Measurements from ENCODE around the gene SLFN12L.

SLFN12L gene

GRCh38 chr17:35560703-35561102 lies 23.2 kb upstream of the SLFN12L start, which contains the start of gene SLFN14:
Gene SLFN14 (minus strand): TSS chr17:35560819. CDS start chr17:35558062, 2,757 bp downstream.
- Histone ChIP-seq H3K36me3 (ENCODE audit: insufficient read depth, low read length) (no peaks in the 10 kb centered on the region), H3K9ac (ENCODE audit: low read depth, low read length) (no peak within 1 kb of the TSS), H3K4me2 (ENCODE audit: low read length) (no peak within 1 kb of the TSS), H3K4me3 (ENCODE audit: low read length) (no peak within 1 kb of the TSS), H3K4me1 (ENCODE audit: control insufficient read depth, insufficient read depth, low read length) (no peaks in the 10 kb centered on the region), H3K9me3 (replicated peaks; ENCODE audit: low read length) (no peaks in the 10 kb centered on the region), H3K27me3 (ENCODE audit: control insufficient read depth, insufficient read depth, low read length) (peaks cover 43% of the 10 kb centered on the region)

DNA sequence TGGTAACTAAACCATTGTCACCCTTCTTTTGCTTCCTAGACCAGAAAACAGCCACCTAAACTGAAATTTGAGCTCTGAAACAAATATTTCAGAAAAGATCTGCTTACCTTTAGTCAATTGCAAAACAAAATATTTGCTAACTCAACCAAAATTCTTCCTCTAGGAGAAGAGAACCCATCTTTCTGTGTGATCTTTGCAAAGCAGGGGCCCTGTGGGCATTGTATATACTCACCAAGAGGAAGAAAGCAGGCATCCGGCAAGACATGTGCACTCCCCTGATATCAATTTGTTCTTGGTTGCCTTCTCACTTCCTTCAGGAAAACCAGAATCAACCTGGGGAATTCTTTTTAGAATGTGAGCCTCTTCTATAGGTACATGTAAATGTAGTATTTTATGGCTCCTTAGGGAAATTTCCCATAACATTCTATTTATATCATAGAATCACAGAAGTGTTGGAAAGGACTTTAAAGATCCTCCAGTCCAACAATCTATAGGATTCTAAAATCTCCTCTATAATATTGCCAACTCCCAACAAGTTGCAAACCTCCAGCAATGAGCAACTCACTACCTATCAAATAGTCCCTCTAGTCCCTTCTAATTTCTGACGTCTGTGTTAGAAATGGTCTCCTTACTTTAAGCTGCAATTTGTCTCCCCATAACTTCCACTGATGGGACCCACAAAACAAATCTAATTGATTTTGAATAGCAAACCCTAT lies 22.2 kb upstream of the SLFN12L start:
- H3K4me2 ChIP-seq (ENCODE audit: low read length), result no peak overlapping the region
- H3K27me3 ChIP-seq (ENCODE audit: control insufficient read depth, insufficient read depth, low read length), result peaks cover 39% of the 10 kb centered on the region
- no peak overlapping the region for H3K4me3 ChIP-seq (ENCODE audit: low read length)
- no peak overlapping the region for H3K9ac ChIP-seq (ENCODE audit: low read depth, low read length)
- H3K36me3 ChIP-seq (ENCODE audit: insufficient read depth, low read length), result no peaks in the 10 kb centered on the region
- H3K4me1 ChIP-seq (ENCODE audit: control insufficient read depth, insufficient read depth, low read length), result no peaks in the 10 kb centered on the region
- no peaks in the 10 kb centered on the region for H3K9me3 ChIP-seq (replicated peaks; ENCODE audit: low read length)

- no peaks in the 10 kb centered on the region for H3K9me3 ChIP-seq (replicated peaks; ENCODE audit: low read length)
- no peak overlapping the region for H3K4me2 ChIP-seq (ENCODE audit: low read length)
- no peak overlapping the region for H3K9ac ChIP-seq (ENCODE audit: low read depth, low read length)
- no peaks in the 10 kb centered on the region for H3K4me1 ChIP-seq (ENCODE audit: control insufficient read depth, insufficient read depth, low read length)
- peaks cover 36% of the 10 kb centered on the region for H3K27me3 ChIP-seq (ENCODE audit: control insufficient read depth, insufficient read depth, low read length)
- no peak overlapping the region for H3K4me3 ChIP-seq (ENCODE audit: low read length)
- no peaks in the 10 kb centered on the region for H3K36me3 ChIP-seq (ENCODE audit: insufficient read depth, low read length)
These were observed 19.9 kb upstream of the SLFN12L start for GRCh38 chr17:35557353-35557752.

GRCh38 chr17:35555691-35556090 lies 18.2 kb upstream of the SLFN12L start:
- no peaks in the 10 kb centered on the region for H3K4me1 ChIP-seq (ENCODE audit: control insufficient read depth, insufficient read depth, low read length)
- H3K36me3 ChIP-seq (ENCODE audit: insufficient read depth, low read length), result no peaks in the 10 kb centered on the region
- H3K27me3 ChIP-seq (ENCODE audit: control insufficient read depth, insufficient read depth, low read length), result peaks cover 36% of the 10 kb centered on the region
- H3K4me3 ChIP-seq (ENCODE audit: low read length), result no peak overlapping the region
- H3K4me2 ChIP-seq (ENCODE audit: low read length), result no peak overlapping the region
- no peak overlapping the region for H3K9ac ChIP-seq (ENCODE audit: low read depth, low read length)
- H3K9me3 ChIP-seq (replicated peaks; ENCODE audit: low read length), result no peaks in the 10 kb centered on the region

GRCh38 chr17:35554668-35555067 lies 17.2 kb upstream of the SLFN12L start:
- Histone ChIP-seq H3K4me1 (ENCODE audit: control insufficient read depth, insufficient read depth, low read length) (no peaks in the 10 kb centered on the region), H3K4me3 (ENCODE audit: low read length) (no peak overlapping the region), H3K27me3 (ENCODE audit: control insufficient read depth, insufficient read depth, low read length) (peaks cover 41% of the 10 kb centered on the region), H3K36me3 (ENCODE audit: insufficient read depth, low read length) (no peaks in the 10 kb centered on the region), H3K9ac (ENCODE audit: low read depth, low read length) (no peak overlapping the region), H3K9me3 (replicated peaks; ENCODE audit: low read length) (no peaks in the 10 kb centered on the region), H3K4me2 (ENCODE audit: low read length) (no peak overlapping the region)

DNA sequence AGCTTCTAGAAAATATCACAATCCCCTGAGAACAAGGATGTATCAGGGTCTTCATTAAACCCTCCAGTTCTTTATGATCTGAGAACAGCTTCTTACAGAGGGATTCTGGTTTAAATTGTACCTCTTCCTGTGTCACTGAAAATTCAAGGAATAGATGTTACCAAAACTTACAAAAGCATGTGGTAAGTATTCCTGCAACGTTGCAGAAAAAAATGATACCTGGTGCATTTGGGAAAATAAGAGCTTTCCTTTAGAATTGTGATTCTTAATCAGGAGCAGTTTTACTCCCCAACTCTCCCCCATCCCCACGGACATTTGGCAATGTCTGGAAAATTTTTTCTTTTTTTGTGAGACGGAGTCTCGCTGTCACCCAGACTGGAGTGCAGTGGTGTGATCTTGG lies 15.8 kb upstream of the SLFN12L start:
- Histone ChIP-seq H3K4me1 (ENCODE audit: control insufficient read depth, insufficient read depth, low read length) (no peaks in the 10 kb centered on the region), H3K9ac (ENCODE audit: low read depth, low read length) (no peak overlapping the region), H3K4me2 (ENCODE audit: low read length) (no peak overlapping the region), H3K4me3 (ENCODE audit: low read length) (no peak overlapping the region), H3K27me3 (ENCODE audit: control insufficient read depth, insufficient read depth, low read length) (peaks cover 45% of the 10 kb centered on the region), H3K9me3 (replicated peaks; ENCODE audit: low read length) (no peaks in the 10 kb centered on the region), H3K36me3 (ENCODE audit: insufficient read depth, low read length) (no peaks in the 10 kb centered on the region)

DNA sequence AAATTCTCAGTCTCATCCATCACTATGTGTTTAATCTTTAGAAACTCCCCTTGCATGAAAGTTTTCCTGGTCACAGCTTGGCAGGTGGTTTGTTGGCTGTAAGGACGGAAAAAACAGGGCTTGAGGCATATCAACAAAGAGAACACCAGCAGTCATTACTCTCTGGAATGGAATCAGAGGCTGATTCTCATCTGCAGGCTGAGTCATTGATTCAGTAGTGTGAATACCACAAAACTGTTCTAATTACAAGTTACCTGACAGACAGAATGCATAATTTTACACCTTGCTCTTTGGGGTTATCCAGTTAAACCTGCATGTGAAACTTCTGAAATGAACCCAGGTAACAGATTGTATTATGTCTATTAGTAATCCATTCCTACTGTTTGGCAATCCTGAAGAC lies 11.5 kb upstream of the SLFN12L start:
- no peaks in the 10 kb centered on the region for H3K9me3 ChIP-seq (replicated peaks; ENCODE audit: low read length)
- H3K4me3 ChIP-seq (ENCODE audit: low read length), result no peak overlapping the region
- H3K4me1 ChIP-seq (ENCODE audit: control insufficient read depth, insufficient read depth, low read length), result no peaks in the 10 kb centered on the region
- H3K36me3 ChIP-seq (ENCODE audit: insufficient read depth, low read length), result no peaks in the 10 kb centered on the region
- H3K27me3 ChIP-seq (ENCODE audit: control insufficient read depth, insufficient read depth, low read length), result peaks cover 54% of the 10 kb centered on the region
- no peak overlapping the region for H3K9ac ChIP-seq (ENCODE audit: low read depth, low read length)
- H3K4me2 ChIP-seq (ENCODE audit: low read length), result no peak overlapping the region

DNA sequence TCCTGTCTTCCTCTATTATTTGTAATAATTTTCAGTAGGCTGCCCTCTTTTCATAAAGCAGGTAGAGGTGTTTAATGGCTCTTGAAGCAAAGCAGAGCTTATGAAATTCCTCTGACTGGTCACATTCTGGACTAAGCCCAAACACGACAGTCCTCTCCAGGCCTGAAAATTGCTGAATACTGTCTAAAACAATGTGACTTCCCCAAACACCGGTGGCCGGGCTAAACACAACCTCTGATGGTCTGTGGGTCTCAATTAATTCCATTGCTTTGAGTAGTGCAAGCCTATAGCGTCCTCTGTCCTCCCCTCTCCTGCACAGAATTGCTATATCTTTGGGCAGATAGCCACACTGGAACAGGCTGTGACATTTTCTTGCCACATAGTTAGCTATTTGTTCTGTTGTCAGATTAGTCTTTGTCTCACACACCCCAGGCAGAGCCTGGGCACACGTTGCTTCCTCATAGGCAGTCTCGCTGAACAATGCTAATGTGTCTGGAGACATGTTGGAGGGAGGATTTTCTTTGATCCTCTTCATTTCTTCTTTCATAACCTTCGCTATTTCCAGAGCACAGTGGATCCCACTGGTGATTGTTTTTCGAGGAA lies 10.8 kb upstream of the SLFN12L start:
- H3K9ac ChIP-seq (ENCODE audit: low read depth, low read length), result no peak overlapping the region
- peaks cover 53% of the 10 kb centered on the region for H3K27me3 ChIP-seq (ENCODE audit: control insufficient read depth, insufficient read depth, low read length)
- no peaks in the 10 kb centered on the region for H3K4me1 ChIP-seq (ENCODE audit: control insufficient read depth, insufficient read depth, low read length)

DNA sequence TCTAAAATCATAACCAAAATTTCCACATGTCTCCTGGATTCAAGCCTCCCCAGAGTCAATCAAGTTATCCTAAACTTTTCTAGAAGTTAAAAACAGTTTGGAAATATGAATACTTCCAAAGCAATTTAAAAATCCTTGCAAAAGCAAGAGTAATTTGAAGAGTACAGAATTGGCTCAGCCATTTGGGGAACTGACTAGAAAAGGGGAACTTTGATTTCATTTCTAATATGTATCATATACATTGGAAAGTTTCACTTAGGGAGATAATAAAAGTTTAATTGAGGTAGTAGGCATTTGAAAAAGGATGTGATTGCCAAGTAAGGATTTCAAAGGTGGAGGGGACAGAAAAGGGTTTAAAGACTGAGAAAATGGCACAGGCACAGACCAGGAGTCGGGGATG lies 9.0 kb upstream of the SLFN12L start:
- H3K36me3 ChIP-seq (ENCODE audit: insufficient read depth, low read length), result no peaks in the 10 kb centered on the region
- peaks cover 49% of the 10 kb centered on the region for H3K27me3 ChIP-seq (ENCODE audit: control insufficient read depth, insufficient read depth, low read length)
- H3K4me2 ChIP-seq (ENCODE audit: low read length), result no peak overlapping the region
- no peaks in the 10 kb centered on the region for H3K4me1 ChIP-seq (ENCODE audit: control insufficient read depth, insufficient read depth, low read length)
- H3K9me3 ChIP-seq (replicated peaks; ENCODE audit: low read length), result no peaks in the 10 kb centered on the region
- H3K4me3 ChIP-seq (ENCODE audit: low read length), result no peak overlapping the region
- no peak overlapping the region for H3K9ac ChIP-seq (ENCODE audit: low read depth, low read length)

More for the DNA sequence above, 10.8 kb upstream of the SLFN12L start:
- H3K36me3 ChIP-seq (ENCODE audit: insufficient read depth, low read length), result no peaks in the 10 kb centered on the region
- no peak overlapping the region for H3K4me2 ChIP-seq (ENCODE audit: low read length)
- H3K4me3 ChIP-seq (ENCODE audit: low read length), result no peak overlapping the region
- H3K9me3 ChIP-seq (replicated peaks; ENCODE audit: low read length), result no peaks in the 10 kb centered on the region

- Histone ChIP-seq H3K4me1 (ENCODE audit: control insufficient read depth, insufficient read depth, low read length) (no peaks in the 10 kb centered on the region), H3K9ac (ENCODE audit: low read depth, low read length) (no peak overlapping the region), H3K4me3 (ENCODE audit: low read length) (no peak overlapping the region), H3K27me3 (ENCODE audit: control insufficient read depth, insufficient read depth, low read length) (peaks cover 49% of the 10 kb centered on the region), H3K9me3 (replicated peaks; ENCODE audit: low read length) (no peaks in the 10 kb centered on the region), H3K36me3 (ENCODE audit: insufficient read depth, low read length) (no peaks in the 10 kb centered on the region), H3K4me2 (ENCODE audit: low read length) (no peak overlapping the region)
These were observed 7.7 kb upstream of the SLFN12L start for GRCh38 chr17:35545150-35545549.

DNA sequence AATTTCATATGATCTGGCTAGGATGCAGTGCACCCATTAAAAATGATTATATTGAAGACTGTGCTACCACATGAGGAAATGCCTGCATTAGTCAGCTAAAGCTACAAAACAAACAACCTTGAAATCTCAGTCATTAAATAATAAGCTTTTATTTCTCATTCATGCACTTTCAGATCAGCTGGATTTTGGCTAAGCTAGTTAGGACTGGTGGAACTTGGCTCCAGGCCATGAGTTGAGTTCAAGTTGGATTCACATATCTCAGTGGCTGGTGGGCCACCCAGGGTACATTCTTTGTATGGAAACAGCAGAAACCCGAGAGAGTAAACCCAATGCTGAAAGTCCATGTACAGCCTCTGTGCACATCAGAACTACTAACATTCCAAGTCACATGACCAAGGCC lies 6.4 kb upstream of the SLFN12L start:
- Histone ChIP-seq H3K27me3 (ENCODE audit: control insufficient read depth, insufficient read depth, low read length) (peaks cover 39% of the 10 kb centered on the region), H3K4me2 (ENCODE audit: low read length) (no peak overlapping the region), H3K9ac (ENCODE audit: low read depth, low read length) (no peak overlapping the region), H3K36me3 (ENCODE audit: insufficient read depth, low read length) (no peaks in the 10 kb centered on the region), H3K4me3 (ENCODE audit: low read length) (no peak overlapping the region), H3K9me3 (replicated peaks; ENCODE audit: low read length) (no peaks in the 10 kb centered on the region), H3K4me1 (ENCODE audit: control insufficient read depth, insufficient read depth, low read length) (no peaks in the 10 kb centered on the region)

DNA sequence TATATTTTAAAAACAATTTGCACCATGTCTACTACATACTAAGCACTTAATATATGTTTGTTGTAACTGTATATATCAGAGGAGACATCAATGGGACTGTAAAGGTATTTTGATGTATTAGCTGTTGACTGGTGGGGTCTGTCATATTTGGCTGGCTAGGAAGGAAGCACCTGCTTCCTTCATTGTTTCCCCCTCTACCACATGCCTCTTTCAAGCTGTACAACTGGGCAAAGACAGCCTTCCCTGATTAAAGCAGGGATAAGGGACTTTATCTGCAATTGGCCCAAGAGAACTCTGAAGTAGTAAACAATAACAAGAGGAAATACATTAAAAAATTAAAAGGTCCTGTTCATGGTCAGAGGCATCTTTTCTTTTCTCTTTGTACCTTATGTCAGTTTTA lies 5.5 kb upstream of the SLFN12L start:
- no peaks in the 10 kb centered on the region for H3K9me3 ChIP-seq (replicated peaks; ENCODE audit: low read length)
- no peaks in the 10 kb centered on the region for H3K36me3 ChIP-seq (ENCODE audit: insufficient read depth, low read length)
- H3K4me1 ChIP-seq (ENCODE audit: control insufficient read depth, insufficient read depth, low read length), result no peaks in the 10 kb centered on the region
- peaks cover 30% of the 10 kb centered on the region for H3K27me3 ChIP-seq (ENCODE audit: control insufficient read depth, insufficient read depth, low read length)
- no peak overlapping the region for H3K9ac ChIP-seq (ENCODE audit: low read depth, low read length)
- no peak overlapping the region for H3K4me2 ChIP-seq (ENCODE audit: low read length)
- H3K4me3 ChIP-seq (ENCODE audit: low read length), result no peak overlapping the region

All from skeletal muscle satellite cell (primary cell).